NB4 (cell line): ENCODE data around the gene GSTK1.

ENCODE experiments used
- CTCF ChIP-seq: IDR thresholded peaks from one replicate; pipeline ENCODE4 v1.5.1; 2012; ENCODE audit warnings: low read depth, low read length
- MAX ChIP-seq: IDR thresholded peaks from 2 replicates; pipeline ENCODE4 v1.6.1; 2011; ENCODE audit warnings: low read depth, low read length
- MYC ChIP-seq: IDR thresholded peaks from 2 replicates; pipeline ENCODE4 v1.6.1; 2011; ENCODE audit warnings: low read depth, low read length
- POLR2A ChIP-seq: IDR thresholded peaks from 2 replicates; pipeline ENCODE4 v1.6.1; 2011; ENCODE audit warnings: mild to moderate bottlenecking; ENCODE audit not compliant: insufficient read length; ENCODE audit errors: extremely low read depth

- no peak for TF ChIP-seq CTCF
- TF ChIP-seq MAX = no peak
- TF ChIP-seq POLR2A = no peak
- TF ChIP-seq MYC = no peak
Observed at GRCh38 chr7:143238289-143238980, 24.8 kb upstream of the GSTK1 start.
